PC-3 (cell line): ENCODE data around the gene CTRB2. TPM values are rescaled to one million over a fixed set of nuclear protein-coding genes. Genes with fewer than 3 reads are reported as not detected.
"Not testable (repeated sequence)": the region's sequence is repeated elsewhere in the genome, so short reads cannot be mapped to it uniquely, and the experiment has no call there.

ENCODE experiments used
- ATAC-seq: fragments of 200-7000 bp; cut with Tn5 transposase; 2 replicates; pipeline ENCODE4 v1.9.1; 2020; ENCODE audit warnings: mild to moderate bottlenecking, moderate library complexity
- BruUV-seq: library from RNA; stranded (reverse); fragments of 400-500 nt; replicated peaks from 2 replicates; lab custom pipeline; 2021; lab: Mats Ljungman, UMichigan
- CTCF ChIA-PET: fragments of 300-600 bp; sonication (Branson Sonifier 250); formaldehyde crosslinking; loops from one replicate; lab custom pipeline; 2022; ENCODE audit warnings: antibody characterized with exemption; lab: Charles Lee
- POLR2A ChIA-PET: fragments of 300-600 bp; sonication (Branson Sonifier 250); formaldehyde crosslinking; loops from one replicate; lab custom pipeline; 2022; ENCODE audit warnings: antibody characterized with exemption; ENCODE audit not compliant: unreplicated experiment; lab: Charles Lee
- DNase-seq: peaks from one replicate; pipeline ENCODE4 v3.0.0-alpha.2; 2015
- H2AFZ ChIP-seq: fragments of 300-600 bp; sonication (generic); 2 replicates; pipeline ENCODE4 v1.6.0; 2016; ENCODE audit warnings: antibody characterized with exemption, low read length
- H3F3A ChIP-seq: fragments of 300-600 bp; sonication (generic); one replicate; pipeline ENCODE4 v1.6.0; 2017; ENCODE audit warnings: antibody characterized with exemption, low read length, control low read depth, mild to moderate bottlenecking; ENCODE audit not compliant: unreplicated experiment
- H3K27ac ChIP-seq: fragments of 300-600 bp; sonication (generic); 2 replicates; pipeline ENCODE4 v1.5.1; 2016; ENCODE audit warnings: mild to moderate bottlenecking, low read length
- H3K27me3 ChIP-seq: fragments of 300-600 bp; sonication (generic); 2 replicates; pipeline ENCODE4 v1.6.1; 2016; ENCODE audit warnings: low read length, mixed read lengths
- H3K36me3 ChIP-seq: fragments of 300-600 bp; sonication (generic); 2 replicates; pipeline ENCODE4 v1.6.1; 2016; ENCODE audit warnings: low read depth, mixed run types, low read length, mixed read lengths
- H3K4me1 ChIP-seq: fragments of 300-600 bp; sonication (generic); 2 replicates; pipeline ENCODE4 v1.5.1; 2016; ENCODE audit warnings: low read length; ENCODE audit not compliant: insufficient read depth
- H3K4me2 ChIP-seq: fragments of 300-600 bp; sonication (generic); 2 replicates; pipeline ENCODE4 v1.6.0; 2016; ENCODE audit warnings: low read length
- H3K4me3 ChIP-seq: fragments of 300-600 bp; sonication (generic); 2 replicates; pipeline ENCODE4 v1.5.1; 2016; ENCODE audit warnings: mild to moderate bottlenecking, low read length, mixed read lengths
- H3K79me2 ChIP-seq: fragments of 300-600 bp; sonication (generic); 2 replicates; pipeline ENCODE4 v1.6.1; 2017; ENCODE audit warnings: low read length, mixed read lengths
- H3K9ac ChIP-seq: fragments of 300-600 bp; sonication (generic); 2 replicates; pipeline ENCODE4 v1.6.0; 2016; ENCODE audit warnings: mild to moderate bottlenecking, low read length
- H3K9me2 ChIP-seq: fragments of 300-600 bp; sonication (generic); replicated peaks from 2 replicates; pipeline ENCODE4 v1.6.1; 2016; ENCODE audit warnings: mixed run types, low read length, mixed read lengths
- H3K9me3 ChIP-seq: fragments of 300-600 bp; sonication (generic); 2 replicates; pipeline ENCODE4 v1.6.1; 2016; ENCODE audit warnings: low read length, mixed read lengths
- H4K20me1 ChIP-seq: fragments of 300-600 bp; sonication (generic); 2 replicates; pipeline ENCODE4 v1.6.1; 2016; ENCODE audit warnings: low read length, mixed read lengths
- CTCF ChIP-seq: fragments of 300-600 bp; sonication (generic); conservative IDR thresholded peaks from 2 replicates; pipeline ENCODE4 v1.5.1; 2017; ENCODE audit warnings: antibody characterized with exemption, low read depth, mild to moderate bottlenecking, low read length
- EZH2 ChIP-seq: fragments of 300-600 bp; sonication (generic); IDR thresholded peaks from one replicate; pipeline ENCODE4 v1.6.1; 2017; ENCODE audit warnings: antibody characterized with exemption, mild to moderate bottlenecking, low read length; ENCODE audit not compliant: unreplicated experiment
- EZH2phosphoT487 ChIP-seq: fragments of 300-600 bp; sonication (generic); IDR thresholded peaks from 2 replicates; pipeline ENCODE4 v1.6.1; 2018; ENCODE audit warnings: mild to moderate bottlenecking, antibody characterized with exemption, low read length, borderline replicate concordance
- intact Hi-C: fragments of 100-400 bp; cut with micrococcal nuclease; formaldehyde crosslinking; loops from 2 replicates; pipeline ENCODE4 v1.9.0; 2023
- total RNA-seq: library from RNA; depleted of rRNA; stranded (reverse); fragments of >200 nt; gene quantifications from 2 replicates; pipeline ENCODE4 v1.2.3, GENCODE V29; 2014

The CTRB2 gene
- total RNA-seq, 1 experiment from 2014 or later, result not detected

- H3K27me3 ChIP-seq, result no peaks in the 10 kb centered on the region
- H3K9ac ChIP-seq, result no peak overlapping the region
- H3K79me2 ChIP-seq, result no peaks in the 10 kb centered on the region
- no peak overlapping the region for H2AFZ ChIP-seq
- ATAC-seq (no peak), DNase-seq (no peak)
- no peak overlapping the region for H3K27ac ChIP-seq
- CTCF ChIA-PET, result no interaction called here
- no peak overlapping the region for H3K4me3 ChIP-seq
- H3K4me2 ChIP-seq, result no peak overlapping the region
- H3K36me3 ChIP-seq, result no peaks in the 10 kb centered on the region
- no peaks in the 10 kb centered on the region for H3K4me1 ChIP-seq
- no peaks in the 10 kb centered on the region for H3F3A ChIP-seq
- no peaks in the 10 kb centered on the region for H3K9me2 ChIP-seq
- H4K20me1 ChIP-seq, result no peaks in the 10 kb centered on the region
- BruUV-seq, result no TSS peak
- H3K9me3 ChIP-seq, result no peaks in the 10 kb centered on the region
- no peak for TF ChIP-seq CTCF
- TF ChIP-seq EZH2phosphoT487, result no peak
- TF ChIP-seq EZH2, result no peak
- intact Hi-C loops, result no loop called here
- POLR2A ChIA-PET, result no interaction called here
These were observed 3.0 kb upstream of the CTRB2 start for GRCh38 chr16:75209944-75210343.

- intact Hi-C loops, H3K27ac ChIP-seq, H3K4me3 ChIP-seq, H3K36me3 ChIP-seq, CTCF ChIA-PET, POLR2A ChIA-PET, H2AFZ ChIP-seq, H3K4me2 ChIP-seq, H3K9me3 ChIP-seq, DNase-seq, H3K9me2 ChIP-seq, H3F3A ChIP-seq, H3K9ac ChIP-seq, H3K4me1 ChIP-seq, H3K27me3 ChIP-seq, BruUV-seq, H4K20me1 ChIP-seq, ATAC-seq, H3K79me2 ChIP-seq: not testable (repeated sequence)
These were observed 2.6 kb upstream of the CTRB2 start for GRCh38 chr16:75209514-75209913.

DNA sequence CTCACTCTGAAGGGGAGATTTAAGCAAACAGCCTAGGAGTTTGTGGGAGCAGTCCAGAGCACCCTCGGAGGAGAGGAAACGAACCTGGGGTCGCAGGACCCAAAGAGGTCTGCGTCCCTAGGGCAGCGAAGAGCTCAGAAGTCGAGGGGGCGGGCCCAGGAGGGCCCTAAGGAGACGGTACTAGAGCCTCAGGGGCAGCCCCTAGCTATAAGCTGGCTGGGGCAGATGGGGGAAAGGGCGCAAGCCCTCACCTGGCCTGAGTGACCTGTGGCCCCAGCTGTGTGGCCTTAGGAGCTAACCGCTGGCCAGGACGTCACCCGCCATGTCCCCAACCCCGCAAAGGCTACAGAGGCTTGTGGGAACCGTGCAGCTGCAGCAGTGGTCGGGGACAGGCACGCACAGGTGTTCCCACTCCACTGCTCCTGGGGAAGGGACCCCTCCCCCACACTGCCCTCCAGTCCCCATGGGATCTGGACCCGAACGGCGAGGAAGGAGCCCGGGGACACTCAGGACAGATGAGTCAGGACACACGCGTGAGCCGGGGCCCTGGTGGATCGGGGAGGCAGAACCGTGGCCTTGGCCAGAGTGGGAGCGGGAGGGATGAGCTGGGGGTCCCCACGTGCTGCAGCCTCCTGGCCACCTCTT is 2.0 kb upstream of the CTRB2 start:
- Histone ChIP-seq H3K79me2 (no peaks in the 10 kb centered on the region), H3K27me3 (no peaks in the 10 kb centered on the region), H3K9ac (no peak overlapping the region), H3K4me1 (no peaks in the 10 kb centered on the region), H3K4me3 (no peak overlapping the region), H3K27ac (no peak overlapping the region), H3K4me2 (no peak overlapping the region), H4K20me1 (no peaks in the 10 kb centered on the region), H3K9me2 (no peaks in the 10 kb centered on the region), H3K36me3 (no peaks in the 10 kb centered on the region), H3K9me3 (no peaks in the 10 kb centered on the region), H2AFZ (no peak overlapping the region), H3F3A (no peaks in the 10 kb centered on the region)
- BruUV-seq, result no TSS peak
- POLR2A ChIA-PET, result no interaction called here
- TF ChIP-seq EZH2phosphoT487 (no peak), CTCF (no peak), EZH2 (no peak)
- ATAC-seq, result no peak
- CTCF ChIA-PET, result no interaction called here
- no peak for DNase-seq
- intact Hi-C loops, result no loop called here
